Body of pancreas (tissue), 4 donors: ENCODE measurements around the gene EDN1. TPM values are rescaled to one million over a fixed set of nuclear protein-coding genes. Genes with fewer than 3 reads are reported as not detected.

Source experiments
- ATAC-seq: fragments of 150-250 bp; one replicate; pipeline ENCODE4 v1.9.1; 2016
- DNase-seq, 4 donors: peaks; one replicate each; pipeline ENCODE4 v3.0.0-alpha.2; 2019
- H3K27ac ChIP-seq, 4 donors: fragments of 200-600 bp; sonication (generic); 1 replicate in 3 of 4; 2 replicates in 1 of 4; pipeline versions ENCODE4 v1.5.1 to v1.6.1; 2016 to 2019; ENCODE audit warnings: mild to moderate bottlenecking in 1 of 4, mixed read lengths in 1 of 4, moderate library complexity in 1 of 4
- H3K27me3 ChIP-seq, 2 donors: fragments of 200-600 bp; sonication (generic); one replicate each; pipeline ENCODE4 v1.6.0; 2016; ENCODE audit warnings: mild to moderate bottlenecking in 1 of 2
- H3K36me3 ChIP-seq, 2 donors: fragments of 200-600 bp; sonication (generic); replicated peaks in 1 of 2; 2 replicates each; pipeline ENCODE4 v1.5.1; 2016; ENCODE audit warnings: low read depth in 2 of 2; ENCODE audit not compliant: insufficient read depth in 1 of 2
- H3K4me1 ChIP-seq: fragments of 200-600 bp; sonication (generic); one replicate; pipeline ENCODE4 v1.6.0; 2016
- H3K4me3 ChIP-seq, 2 donors: fragments of 200-600 bp; sonication (generic); 1 replicate in 1 of 2; 2 replicates in 1 of 2; pipeline ENCODE4 v1.5.1; 2016 to 2019
- H3K9me3 ChIP-seq, 3 donors: fragments of 200-600 bp; sonication (generic); 1 replicate in 2 of 3; 2 replicates in 1 of 3; pipeline ENCODE4 v1.5.1; 2016
- CTCF ChIP-seq, 7 experiments: fragments of 450-650 bp in 4 of 7; fragments of 200-600 bp in 3 of 7; sonication (generic) in 3 of 7; IDR thresholded peaks; one replicate each; pipeline ENCODE4 v1.5.1; 2016 to 2019; ENCODE audit warnings: antibody characterized with exemption in 7 of 7
- POLR2A ChIP-seq, 3 donors: fragments of 450-650 bp; IDR thresholded peaks; one replicate each; pipeline ENCODE4 v1.6.1; 2016; ENCODE audit warnings: antibody characterized with exemption in 3 of 3, mild to moderate bottlenecking in 2 of 3
- WGBS, 2 donors: methylation state at CpG; one replicate each; pipeline ENCODE4 v1.1.5; 2017; 5-methylcytosine and 5-hydroxymethylcytosine counted together
- intact Hi-C: fragments of 100-400 bp; cut with DNase I; formaldehyde crosslinking; loops from one replicate; pipeline ENCODE4 v1.15.1; 2023
- total RNA-seq, 2 donors: library from RNA; depleted of rRNA; stranded (reverse); fragments of >200 nt; gene quantifications; one replicate each; pipeline ENCODE4 v1.1.0, GENCODE V29; 2016

Gene EDN1
- total RNA-seq, 2 donors from 2014 or later: 0.66 to 19.7 TPM

DNA sequence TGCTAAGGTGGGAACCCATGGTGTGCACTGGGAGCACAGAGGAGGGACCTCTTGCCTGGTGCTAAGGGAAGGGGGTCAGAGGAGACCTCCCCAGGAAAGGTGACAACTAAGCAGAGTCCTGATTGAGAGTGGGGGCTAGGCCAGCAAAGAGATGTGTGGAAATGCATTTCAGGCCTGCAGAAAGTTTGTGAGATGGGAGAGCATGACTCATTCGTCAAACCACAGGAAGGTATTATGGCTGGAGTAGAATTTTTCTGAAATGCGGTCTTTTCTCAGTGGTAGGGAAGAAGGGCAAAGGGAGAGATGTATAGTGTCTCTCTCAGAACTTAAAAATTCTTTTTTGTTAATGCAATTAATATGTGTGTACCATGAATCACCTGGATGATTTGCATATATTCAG lies 23.6 kb upstream of the EDN1 start:
- H3K4me1 ChIP-seq: no peaks in the 10 kb centered on the region
- intact Hi-C loops: no loop called here
- H3K4me3 ChIP-seq: no peak overlapping the region
- H3K27me3 ChIP-seq: no peaks in the 10 kb centered on the region
- WGBS, 2 donors: 73 to 94% methylated on average over 2 of the region's 2 CpGs
- TF ChIP-seq POLR2A (IDR thresholded peaks at IDR 0.05): no peak
- no peaks in the 10 kb centered on the region for H3K36me3 ChIP-seq
- no peak overlapping the region for H3K27ac ChIP-seq
- no peak for ATAC-seq
- no peak for DNase-seq
- no peaks in the 10 kb centered on the region for H3K9me3 ChIP-seq

DNA sequence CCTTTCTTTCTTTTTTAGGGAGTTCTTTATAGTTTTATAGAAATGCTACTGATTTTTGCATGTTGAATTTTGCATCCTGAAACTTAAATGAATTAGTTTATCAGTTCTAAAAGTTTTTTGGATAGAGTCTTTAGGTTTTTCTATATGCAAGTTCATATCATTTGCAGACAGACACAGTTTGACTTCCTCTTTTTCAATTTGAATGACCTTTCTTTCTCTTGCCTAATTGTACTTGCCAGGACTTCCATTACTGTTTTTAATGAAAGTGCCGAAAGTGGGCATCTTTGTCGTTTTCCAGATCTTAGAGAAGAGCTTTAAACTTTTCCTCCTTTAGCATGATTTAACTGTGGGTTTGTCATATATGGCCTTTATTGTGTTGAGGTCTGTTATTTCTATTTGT lies 21.1 kb upstream of the EDN1 start:
- H3K9me3 ChIP-seq: no peaks in the 10 kb centered on the region
- H3K4me1 ChIP-seq: no peaks in the 10 kb centered on the region
- WGBS, 2 donors: 77 to 86% methylated on average over 2 of the region's 2 CpGs
- TF ChIP-seq POLR2A (IDR thresholded peaks at IDR 0.05) (no peak), CTCF (IDR thresholded peaks at IDR 0.05) (no peak)
- no peak overlapping the region for H3K27ac ChIP-seq
- ATAC-seq (no peak), DNase-seq (no peak)
- no peak overlapping the region for H3K4me3 ChIP-seq
- no peaks in the 10 kb centered on the region for H3K27me3 ChIP-seq
- intact Hi-C loops: no loop called here
- no peaks in the 10 kb centered on the region for H3K36me3 ChIP-seq

GRCh38 chr6:12270551-12271230 lies 19.5 kb upstream of the EDN1 start:
- TF ChIP-seq CTCF (IDR thresholded peaks at IDR 0.05) (no peak), POLR2A (IDR thresholded peaks at IDR 0.05) (no peak)
- H3K36me3 ChIP-seq: no peaks in the 10 kb centered on the region
- WGBS, 2 donors: 94 to 95% methylated on average over 4 of the region's 4 CpGs
- no peaks in the 10 kb centered on the region for H3K27me3 ChIP-seq
- H3K27ac ChIP-seq: no peak overlapping the region
- DNase-seq (no peak), ATAC-seq (no peak)
- H3K4me1 ChIP-seq: no peaks in the 10 kb centered on the region
- H3K4me3 ChIP-seq: no peak overlapping the region
- intact Hi-C loops: no loop called here
- H3K9me3 ChIP-seq: no peaks in the 10 kb centered on the region

GRCh38 chr6:12271594-12271993 lies 18.6 kb upstream of the EDN1 start:
- DNase-seq (no peak), ATAC-seq (no peak)
- Histone ChIP-seq H3K4me3 (no peak overlapping the region), H3K9me3 (no peaks in the 10 kb centered on the region), H3K27ac (no peak overlapping the region), H3K4me1 (no peaks in the 10 kb centered on the region), H3K27me3 (no peaks in the 10 kb centered on the region), H3K36me3 (no peaks in the 10 kb centered on the region)
- TF ChIP-seq CTCF (IDR thresholded peaks at IDR 0.05) (no peak), POLR2A (IDR thresholded peaks at IDR 0.05) (no peak)
- WGBS, 2 donors: 96 to 97% methylated on average over 1 of the region's 1 CpG
- intact Hi-C loops: no loop called here

GRCh38 chr6:12271997-12272396 lies 18.2 kb upstream of the EDN1 start:
- H3K4me1 ChIP-seq: no peaks in the 10 kb centered on the region
- H3K4me3 ChIP-seq: no peak overlapping the region
- no peak for TF ChIP-seq POLR2A (IDR thresholded peaks at IDR 0.05)
- 93 to 98% methylated on average over 1 of the region's 1 CpG for WGBS, 2 donors
- intact Hi-C loops: no loop called here
- no peak overlapping the region for H3K27ac ChIP-seq
- H3K9me3 ChIP-seq: no peaks in the 10 kb centered on the region
- no peaks in the 10 kb centered on the region for H3K36me3 ChIP-seq
- no peaks in the 10 kb centered on the region for H3K27me3 ChIP-seq
- DNase-seq (no peak), ATAC-seq (no peak)

DNA sequence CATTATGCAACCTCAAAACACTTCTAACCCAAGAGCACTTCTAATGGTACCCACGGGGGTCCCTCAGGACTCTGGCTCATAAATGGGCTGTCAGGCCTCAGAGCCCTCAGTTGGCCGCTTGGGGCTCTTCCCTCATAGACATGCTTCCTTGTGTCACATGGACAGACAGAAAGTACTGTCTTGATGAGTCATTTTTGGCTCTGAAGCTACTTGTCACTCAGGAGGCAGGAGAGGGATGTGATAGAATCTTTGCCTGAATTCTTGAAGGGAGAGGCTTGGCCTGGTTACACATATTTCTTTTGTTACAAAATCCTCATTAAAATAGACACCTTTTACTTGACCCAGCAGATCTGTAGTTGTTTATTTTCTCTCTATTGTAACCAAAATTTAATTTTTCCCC lies 15.1 kb upstream of the EDN1 start:
- Histone ChIP-seq H3K36me3 (no peaks in the 10 kb centered on the region), H3K4me3 (no peak overlapping the region), H3K27ac (no peak overlapping the region), H3K9me3 (no peaks in the 10 kb centered on the region), H3K27me3 (no peaks in the 10 kb centered on the region), H3K4me1 (no peaks in the 10 kb centered on the region)
- ATAC-seq: no peak
- 73 to 100% methylated on average over 2 of the region's 2 CpGs for WGBS, 2 donors
- intact Hi-C loops: no loop called here
- TF ChIP-seq POLR2A (IDR thresholded peaks at IDR 0.05) (no peak), CTCF (IDR thresholded peaks at IDR 0.05) (no peak)
- no peak for DNase-seq
